Activated naive CD4-positive, alpha-beta T cell treated with anti-CD3 and anti-CD28 coated beads, Interleukin-2, amount 50 U/mL, for 16 hours (primary cell): ENCODE results near the gene C1orf115.
"Not testable (repeated sequence)": the region's sequence is repeated elsewhere in the genome, so short reads cannot be mapped to it uniquely, and the experiment has no call there.

Source experiments
- DNase-seq: peaks from one replicate; pipeline ENCODE4 v3.0.0-alpha.2; 2020

Gene C1orf115

DNA sequence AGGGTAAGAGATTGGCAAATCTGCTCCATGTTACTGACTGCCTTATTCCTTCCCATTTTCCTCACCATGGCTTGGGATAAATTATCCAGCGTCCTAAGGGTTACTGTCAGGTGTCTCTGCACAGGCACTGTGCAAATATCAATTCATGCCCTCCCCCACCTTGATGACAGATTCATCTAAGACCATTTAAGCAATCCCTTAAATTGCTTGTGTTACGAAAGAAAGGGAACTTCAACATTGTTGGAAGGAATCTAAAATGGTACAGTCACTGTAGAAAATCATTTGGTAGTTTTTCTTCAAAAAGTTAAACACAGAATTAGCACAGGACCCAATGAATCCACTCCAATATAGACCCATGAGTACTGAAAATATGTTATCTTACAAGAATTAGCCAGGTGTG lies 40.3 kb downstream of the C1orf115 start:
- DNase-seq, result no peak

DNA sequence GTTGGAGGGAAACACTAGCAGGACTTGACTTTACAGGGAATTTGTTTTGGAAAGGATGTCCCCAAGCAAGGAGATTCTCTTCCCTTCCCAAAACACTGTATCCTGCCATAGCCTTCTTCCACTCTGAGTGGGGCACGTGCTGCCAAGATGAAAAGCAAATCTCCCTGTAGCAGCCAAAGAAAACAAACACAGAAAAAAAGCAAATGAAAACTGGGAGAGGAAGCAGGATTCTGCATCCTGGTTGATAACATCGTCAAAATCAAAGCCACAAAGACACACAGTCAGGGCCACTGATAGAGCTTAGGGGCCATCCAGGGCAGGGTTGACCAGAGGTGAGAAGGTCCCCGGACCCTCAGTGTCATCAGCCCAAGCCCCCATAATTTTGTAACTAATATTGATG lies 42.0 kb downstream of the C1orf115 start:
- no peak for DNase-seq

GRCh38 chr1:220732621-220733020 lies 42.5 kb downstream of the C1orf115 start:
- DNase-seq, result no peak

DNA sequence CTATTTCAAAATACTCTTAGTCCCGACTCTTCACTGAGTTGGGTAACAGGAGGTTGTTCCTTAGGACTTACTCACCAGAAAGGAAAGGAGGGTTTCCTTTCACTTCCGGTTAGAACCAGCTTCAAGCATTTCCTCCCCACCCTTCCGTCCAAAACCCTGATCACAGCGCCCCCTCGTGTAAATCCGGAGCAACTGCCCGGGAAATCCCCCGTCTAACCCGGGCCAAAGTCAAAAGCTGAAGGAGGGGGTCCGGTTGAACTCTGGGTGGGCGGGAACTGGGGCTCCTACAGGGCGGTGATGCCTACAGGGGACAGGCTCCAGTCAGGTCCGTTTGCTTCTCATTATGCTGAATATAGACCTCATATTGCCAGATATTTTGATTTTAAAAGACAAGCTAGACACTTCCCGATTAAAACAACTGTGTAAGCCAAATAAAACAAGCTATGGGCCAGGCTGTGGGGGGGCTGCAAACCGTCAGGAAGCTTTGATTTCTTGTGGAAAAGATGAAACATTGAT lies 43.0 kb downstream of the C1orf115 start:
- DNase-seq, result peak; percentile 70

GRCh38 chr1:220734571-220735326 lies 44.6 kb downstream of the C1orf115 start:
- DNase-seq, result no peak

DNA sequence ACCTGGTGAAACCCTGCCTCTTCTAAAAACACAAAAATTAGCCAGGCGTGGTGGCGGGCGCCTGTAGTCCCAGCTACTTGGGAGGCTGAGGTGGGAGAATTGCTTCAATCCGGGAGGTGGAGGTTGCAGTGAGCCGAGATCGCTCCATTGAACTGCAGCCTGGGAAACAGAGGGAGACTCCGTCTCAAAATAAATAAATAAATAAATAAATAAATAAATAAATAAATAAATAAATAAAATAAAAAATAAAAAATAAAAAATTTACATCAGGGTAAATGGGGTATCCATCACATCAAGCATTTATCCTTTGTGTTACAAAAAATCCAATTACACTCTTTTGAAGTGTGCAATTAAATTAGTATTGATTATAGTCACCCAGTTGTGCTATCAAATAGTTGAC lies 46.1 kb downstream of the C1orf115 start:
- not testable (repeated sequence) for DNase-seq

GRCh38 chr1:220741349-220741748 lies 51.2 kb downstream of the C1orf115 start:
- no peak for DNase-seq

DNA sequence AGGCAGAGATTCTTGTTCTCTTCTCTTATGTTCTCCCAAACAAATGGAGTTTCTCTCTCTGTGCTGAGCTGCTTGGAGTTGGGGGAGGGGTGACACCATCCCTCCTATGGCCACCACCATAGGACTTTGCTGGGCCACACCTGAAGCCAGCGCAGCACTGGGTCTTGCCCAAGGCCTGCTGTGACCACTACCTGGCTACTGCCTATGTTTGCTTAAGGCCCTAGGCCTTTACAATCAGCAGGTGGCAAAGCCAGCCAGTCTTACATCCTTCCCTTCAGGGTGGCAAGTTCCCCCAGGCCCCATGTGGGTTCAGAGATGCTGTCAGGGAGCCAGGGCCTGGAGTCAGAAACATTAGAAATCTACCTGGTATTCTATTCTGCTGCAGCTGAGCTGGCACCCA lies 51.7 kb downstream of the C1orf115 start:
- no peak for DNase-seq

DNA sequence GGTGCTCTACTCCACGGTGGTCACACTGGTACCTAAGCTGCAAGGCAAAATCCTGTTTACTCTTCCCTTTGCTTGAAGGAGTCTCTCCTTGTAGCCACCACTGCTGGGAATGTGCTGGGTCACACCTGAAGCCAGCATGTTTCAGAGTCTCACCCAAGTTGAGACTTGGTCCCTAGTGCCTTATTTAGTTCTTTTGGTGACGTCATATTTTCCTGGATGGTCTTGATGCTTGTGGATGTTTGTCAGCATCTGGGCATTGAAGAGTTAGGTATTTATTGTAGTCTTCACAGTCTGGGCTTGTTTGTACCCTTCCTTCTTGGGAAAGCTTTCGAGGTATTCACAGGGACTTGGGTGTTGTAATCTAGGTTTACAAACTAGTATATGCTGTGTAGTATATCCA lies 52.4 kb downstream of the C1orf115 start:
- DNase-seq, result no peak

DNA sequence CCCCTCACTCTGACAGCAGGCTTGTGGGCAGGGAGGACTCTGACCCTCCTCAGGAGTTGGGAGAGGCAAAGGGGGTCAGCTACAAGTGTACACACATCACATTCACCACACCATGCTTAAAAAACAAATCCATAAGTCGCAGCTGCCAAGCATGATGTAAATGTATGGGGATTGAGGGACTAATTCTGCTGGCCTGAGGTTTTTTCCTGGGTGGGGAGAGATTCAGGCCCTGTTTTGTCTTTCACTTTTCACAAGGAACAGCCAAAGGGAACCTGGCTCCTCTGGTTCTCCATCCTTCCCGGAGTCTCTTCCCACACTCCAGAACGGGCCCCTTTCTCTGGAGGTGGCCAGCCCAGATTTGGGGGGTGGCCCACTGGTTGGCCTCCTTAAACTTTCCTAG lies 56.7 kb downstream of the C1orf115 start:
- no peak for DNase-seq

DNA sequence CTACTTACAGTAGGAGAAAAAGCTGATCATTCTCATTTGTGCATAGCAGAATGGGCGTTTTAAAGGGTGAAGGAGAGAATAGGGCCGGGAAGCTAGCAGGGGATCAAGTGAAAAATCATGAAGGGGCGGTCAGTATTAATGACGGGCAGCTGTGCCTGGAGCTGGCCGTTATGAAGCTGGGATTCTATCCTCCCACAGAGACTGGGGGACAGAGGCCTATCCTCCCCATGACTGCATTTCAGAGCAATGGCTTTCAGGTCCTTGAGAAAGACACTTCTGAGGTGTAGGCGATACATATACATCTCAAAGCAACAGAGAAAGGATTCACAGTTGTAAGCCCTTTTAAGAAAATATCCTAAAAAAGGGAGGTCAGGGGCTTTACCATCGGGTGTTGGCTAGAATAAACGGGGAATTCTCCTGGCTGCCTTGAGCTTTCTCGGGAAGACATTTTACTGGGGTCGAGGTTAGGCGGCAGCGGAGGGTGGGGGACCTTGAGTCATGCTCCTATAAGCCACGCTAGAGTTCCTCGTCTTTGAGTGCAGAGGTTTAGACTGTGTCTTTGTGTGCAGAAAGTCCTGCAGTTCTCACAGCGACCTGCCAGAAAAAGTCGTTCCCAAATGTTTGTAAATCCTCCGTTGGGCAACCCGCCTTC lies 57.4 kb downstream of the C1orf115 start:
- DNase-seq, result no peak

DNA sequence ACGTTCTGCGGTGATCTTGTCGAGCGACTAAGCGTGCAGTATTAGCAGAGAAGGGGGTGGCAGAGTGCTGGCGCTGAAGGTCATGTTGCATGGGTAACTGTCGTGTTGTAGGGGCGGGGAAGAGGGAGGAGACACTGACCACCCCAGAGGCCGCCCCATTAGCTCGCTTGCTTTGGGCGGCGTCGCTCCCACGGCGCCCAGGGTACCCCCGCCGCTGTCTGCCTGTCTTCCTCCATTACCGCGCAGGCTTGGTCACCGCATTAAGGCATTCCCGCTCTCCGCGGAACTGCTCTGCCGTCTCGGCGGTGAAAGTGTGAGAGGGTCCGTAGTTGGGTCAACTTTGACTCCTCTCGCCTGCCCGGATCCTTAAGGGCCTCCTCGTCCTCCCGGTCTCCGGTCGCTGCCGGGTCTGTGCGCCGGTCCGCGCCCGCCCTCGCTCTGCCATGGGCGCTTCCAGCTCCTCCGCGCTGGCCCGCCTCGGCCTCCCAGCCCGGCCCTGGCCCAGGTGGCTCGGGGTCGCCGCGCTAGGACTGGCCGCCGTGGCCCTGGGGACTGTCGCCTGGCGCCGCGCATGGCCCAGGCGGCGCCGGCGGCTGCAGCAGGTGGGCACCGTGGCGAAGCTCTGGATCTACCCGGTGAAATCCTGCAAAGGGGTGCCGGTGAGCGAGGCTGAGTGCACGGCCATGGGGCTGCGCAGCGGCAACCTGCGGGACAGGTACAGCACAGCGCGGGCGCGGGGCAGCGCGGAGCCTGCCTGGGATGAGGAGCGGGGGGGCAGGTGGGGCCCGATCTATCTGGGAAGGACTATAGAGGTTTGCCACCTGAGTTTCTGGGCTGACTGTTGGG lies 58.1 kb downstream of the C1orf115 start, which contains the start of gene MTARC2:
TSS of gene MTARC2 (plus strand) at position 234 of the 846 bp plus-strand sequence. CDS start at position 444, 210 bp downstream.
- DNase-seq, result no peak
